SHP77 treated with DMSO at 0.1 percent for 48 hours (cell line): ENCODE results near the gene TMEM183A.
A peak's percentile ranks its signal among the peaks of the same experiment; 100 is the strongest.
"Not testable (repeated sequence)": the region's sequence is repeated elsewhere in the genome, so short reads cannot be mapped to it uniquely, and the experiment has no call there.

Source experiments
- DNase-seq: peaks from one replicate; lab custom pipeline; 2025; lab: John Stamatoyannopoulos, UW

Gene TMEM183A

DNA sequence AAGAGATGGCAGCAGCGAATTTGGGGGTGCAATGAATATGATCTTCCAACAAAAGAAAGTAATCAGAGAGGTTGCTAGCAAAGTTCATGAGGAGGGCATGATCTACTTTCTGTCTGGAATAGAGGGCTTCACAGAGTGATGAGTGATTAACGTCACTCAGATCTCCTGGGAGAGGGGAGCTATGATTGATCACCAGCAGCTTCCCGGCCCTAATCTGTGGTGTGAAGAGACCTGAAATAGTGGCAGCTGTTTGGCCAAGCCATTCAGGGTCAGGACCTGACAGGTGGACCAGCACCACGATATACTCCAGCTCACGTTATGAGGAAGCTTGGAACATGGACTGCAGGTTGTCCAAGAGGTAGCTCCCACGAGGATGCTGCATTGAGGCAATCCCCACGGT lies 19.9 kb upstream of the TMEM183A start:
- no peak for DNase-seq

DNA sequence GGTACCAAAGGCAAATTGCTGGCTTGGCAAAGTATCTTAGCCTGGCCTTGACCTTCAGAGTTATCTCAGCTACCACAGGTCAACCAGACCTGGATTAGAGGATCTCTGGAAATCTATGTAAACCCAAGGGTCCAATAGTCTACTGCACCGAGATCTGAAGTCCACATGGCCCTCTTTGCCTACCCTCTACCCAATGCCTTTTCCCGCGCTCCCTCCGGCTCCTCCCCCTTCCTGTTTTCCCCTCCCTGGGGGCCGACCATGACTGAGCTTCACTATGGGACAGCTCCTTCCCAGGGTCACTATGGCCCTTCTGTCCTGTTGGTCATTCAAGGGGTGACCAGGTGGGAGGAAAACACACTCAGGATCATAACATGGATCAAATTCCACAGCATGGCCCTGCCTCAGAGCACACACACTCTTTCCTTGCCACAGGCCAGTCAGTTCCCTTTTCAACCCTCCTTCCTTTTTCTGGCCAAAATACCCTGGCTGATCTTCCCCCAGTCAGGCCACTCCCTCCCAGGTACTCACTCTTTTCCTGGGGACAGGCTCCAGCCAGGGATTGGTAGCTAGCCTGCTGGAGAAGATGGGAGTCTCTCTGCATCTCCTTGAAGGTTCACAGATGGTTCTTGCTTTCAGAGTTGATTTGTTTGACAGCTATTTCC lies 19.1 kb upstream of the TMEM183A start:
- DNase-seq = no peak

DNA sequence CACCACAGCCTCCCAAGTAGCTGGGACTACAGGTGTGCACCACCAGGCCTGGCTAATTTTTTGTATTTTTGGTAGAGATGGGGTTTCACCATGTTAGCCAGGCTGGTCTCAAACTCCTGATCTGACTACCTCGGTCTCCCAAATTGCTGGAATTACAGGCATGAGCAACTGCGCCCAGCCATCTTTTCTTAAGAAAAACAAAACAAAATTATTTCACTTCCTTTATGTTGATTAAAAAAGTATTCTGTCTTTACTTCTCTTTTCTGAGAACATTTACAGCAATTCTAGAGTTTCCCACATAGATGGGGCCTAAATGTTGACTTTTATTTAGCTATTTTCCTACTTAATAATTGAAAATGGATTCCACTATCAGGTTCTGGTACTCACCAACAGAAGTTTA lies 17.3 kb upstream of the TMEM183A start:
- no peak for DNase-seq

DNA sequence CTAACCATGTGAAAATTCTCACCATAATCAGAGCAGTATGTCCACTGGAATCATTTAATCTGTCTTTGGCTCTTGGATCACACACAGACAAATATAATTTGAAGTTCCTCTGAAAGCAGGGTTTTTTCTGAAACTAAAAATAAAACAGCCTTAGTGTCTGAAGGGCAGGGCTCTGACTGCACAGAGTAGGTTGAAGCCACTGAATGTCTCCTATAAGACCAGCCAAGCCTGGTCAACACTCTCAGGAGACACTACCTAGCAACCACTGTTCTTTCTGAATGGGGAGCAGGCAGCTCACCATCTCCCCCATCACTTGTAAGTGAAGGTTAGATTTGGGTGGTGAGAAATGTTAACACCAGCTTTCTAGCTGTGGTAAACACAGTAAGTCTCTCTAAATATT lies 16.1 kb upstream of the TMEM183A start:
- no peak for DNase-seq

DNA sequence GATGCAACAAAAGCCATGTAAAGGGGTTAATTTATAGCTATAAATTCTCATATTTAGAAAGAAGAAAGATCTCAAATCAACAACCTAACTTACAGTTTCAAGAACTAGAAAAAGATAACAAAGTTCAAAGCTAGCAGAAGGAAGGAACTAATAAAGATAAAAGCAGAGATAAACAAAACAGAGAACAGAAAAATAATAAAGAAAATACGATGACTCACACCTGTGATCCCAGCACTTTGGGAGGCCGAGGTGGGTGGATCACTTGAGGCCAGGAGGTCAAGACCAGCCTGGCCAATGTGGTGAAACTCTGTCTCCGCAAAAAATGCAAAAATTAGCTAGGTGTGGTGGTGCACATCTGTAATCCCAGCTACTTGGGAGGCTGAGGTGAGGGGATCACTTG lies 12.4 kb upstream of the TMEM183A start:
- no peak for DNase-seq

DNA sequence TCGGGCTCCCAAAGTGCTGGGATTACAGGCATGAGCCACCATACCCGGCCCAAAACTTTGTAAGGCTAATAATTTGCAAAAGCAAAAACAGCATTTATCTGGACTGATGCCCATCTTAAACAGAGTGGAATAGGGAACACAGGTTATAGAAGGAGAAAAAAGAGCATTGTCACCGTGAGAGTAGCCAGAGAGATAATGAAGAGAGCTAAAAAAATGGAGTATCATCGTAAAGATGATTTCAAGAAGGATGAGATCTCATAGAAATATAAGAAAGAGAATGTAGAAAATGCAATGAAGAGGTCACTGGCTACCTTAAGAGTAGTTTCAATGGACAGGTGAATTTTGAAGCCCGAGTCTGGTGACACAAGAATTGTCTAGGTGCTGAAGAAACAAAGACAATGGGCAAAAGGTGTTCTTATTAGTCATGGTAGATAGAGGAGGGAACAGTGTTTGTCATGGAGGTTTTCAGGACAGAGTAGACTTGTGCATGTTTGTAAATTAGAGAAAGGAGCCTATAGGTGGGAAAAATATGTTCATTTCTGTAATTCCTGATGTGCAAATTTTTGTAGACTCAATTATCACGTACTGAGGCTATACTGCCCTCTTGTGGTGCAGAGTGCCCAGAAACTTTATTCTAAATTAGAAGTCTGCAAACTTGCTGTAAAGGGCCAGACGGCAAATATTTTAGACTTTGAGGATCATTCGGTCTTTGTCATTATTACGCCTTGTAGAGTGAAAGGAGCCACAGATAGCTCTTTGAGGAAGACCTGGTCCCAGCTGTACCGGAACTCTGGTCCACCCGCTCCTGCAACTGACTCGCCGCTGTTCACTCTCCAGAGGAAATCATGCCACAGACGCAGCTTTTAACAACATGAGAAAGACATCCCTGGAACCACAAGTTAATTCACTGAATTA lies 8.1 kb upstream of the TMEM183A start:
- DNase-seq = peak; percentile 9

DNA sequence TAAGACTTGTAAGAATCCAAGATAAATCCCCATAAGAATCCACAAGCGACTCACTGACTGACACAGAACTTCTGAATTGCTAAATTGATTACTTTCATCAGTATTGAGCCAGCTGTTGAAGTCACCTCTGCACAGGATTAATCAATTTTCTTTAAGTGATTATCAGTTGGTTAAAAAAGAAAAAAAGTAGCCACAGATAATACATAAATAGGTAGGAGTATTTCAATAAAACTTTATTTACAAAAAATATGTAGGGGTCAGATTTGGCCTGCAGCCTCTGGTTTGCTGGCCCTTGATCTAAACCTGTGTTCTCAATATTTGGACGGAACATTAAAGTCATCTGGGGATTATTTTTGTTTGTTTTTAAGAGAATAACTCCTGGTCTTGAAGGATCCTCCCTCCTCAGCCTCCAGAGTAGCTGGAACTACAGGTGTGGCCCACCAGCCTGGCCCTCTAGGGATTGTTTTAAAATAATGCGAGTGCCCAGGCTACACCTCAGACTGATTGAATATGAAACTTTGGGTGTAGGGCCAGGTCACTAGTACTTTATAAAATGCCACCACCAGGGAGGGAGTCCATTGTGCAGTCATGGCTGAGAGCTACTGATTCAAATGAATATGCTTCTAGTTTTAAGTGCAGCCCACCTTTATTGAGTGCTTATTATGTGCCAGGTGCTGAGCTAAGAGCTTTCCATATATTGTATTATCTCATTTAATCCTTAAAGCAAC lies 6.8 kb upstream of the TMEM183A start:
- DNase-seq = no peak

DNA sequence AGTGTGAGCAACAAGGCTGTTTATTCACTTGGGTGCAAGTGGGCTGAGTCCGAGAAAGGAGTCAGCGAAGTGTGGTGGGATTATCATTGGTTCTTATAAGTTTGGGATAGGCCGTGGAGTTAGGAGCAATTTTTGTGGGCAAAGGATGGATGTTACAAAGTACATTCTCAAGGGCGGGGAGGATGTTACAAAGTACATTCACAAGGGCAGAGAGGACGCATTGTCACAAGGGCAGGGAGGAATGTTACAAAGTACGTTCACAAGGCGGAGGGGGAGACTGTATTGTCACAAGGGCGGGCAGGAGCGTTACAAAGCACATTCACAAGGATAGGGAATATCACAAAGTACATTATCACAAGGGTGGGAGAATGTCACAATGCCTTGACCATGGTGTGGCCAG lies 5.2 kb upstream of the TMEM183A start:
- no peak for DNase-seq

DNA sequence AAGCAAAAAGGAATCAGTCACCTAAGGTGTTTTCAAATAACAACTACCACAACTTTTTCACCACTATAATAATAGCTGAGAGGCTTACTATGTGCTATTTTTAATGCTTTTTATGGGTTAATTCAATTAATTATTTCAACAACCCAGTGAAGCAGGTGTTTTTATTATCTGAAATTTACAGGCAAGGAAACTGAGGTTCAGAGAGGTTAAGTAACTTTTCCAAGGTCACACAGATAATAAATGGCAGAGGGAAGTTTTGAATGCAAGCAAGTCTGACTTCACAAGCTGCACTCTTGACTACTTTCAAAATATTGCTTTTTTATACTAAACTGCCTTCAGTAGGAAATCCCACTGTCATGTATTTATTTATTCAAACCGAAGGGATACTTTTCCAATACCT lies 4.2 kb upstream of the TMEM183A start:
- no peak for DNase-seq

DNA sequence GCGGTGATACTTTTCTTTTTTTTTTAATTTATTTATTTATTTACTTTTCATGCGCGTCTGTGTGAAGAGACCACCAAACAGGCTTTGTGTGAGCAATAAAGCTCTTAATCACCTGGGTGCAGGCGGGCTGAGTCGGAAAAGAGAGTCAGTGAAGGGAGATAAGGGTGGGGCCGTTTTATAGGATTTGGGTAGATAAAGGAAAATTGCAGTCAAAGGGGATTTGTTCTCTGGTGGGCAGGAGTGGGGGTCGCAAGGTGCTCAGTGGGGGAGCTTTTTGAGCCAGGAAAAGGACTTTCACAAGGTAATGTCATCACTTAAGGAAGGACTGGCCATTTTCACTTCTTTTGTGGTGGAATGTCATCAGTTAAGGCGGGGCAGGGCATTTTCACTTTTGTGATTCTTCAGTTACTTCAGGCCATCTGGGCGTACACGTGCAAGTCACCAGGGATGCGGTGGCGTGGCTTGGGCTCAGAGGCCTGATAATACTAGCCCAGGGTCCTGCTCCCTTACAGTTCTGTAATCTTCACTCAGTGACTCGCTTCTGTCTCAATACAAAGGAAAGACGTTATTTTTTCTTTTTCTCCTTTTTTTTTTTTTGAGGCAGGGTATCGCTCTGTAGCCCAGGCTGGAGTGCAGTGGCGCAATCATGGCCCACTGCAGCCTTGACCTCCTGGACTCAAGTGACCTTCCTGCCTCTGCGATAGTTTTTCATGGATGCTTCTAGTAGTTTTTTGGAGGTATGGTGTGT lies 1.6 kb upstream of the TMEM183A start:
- not testable (repeated sequence) for DNase-seq

DNA sequence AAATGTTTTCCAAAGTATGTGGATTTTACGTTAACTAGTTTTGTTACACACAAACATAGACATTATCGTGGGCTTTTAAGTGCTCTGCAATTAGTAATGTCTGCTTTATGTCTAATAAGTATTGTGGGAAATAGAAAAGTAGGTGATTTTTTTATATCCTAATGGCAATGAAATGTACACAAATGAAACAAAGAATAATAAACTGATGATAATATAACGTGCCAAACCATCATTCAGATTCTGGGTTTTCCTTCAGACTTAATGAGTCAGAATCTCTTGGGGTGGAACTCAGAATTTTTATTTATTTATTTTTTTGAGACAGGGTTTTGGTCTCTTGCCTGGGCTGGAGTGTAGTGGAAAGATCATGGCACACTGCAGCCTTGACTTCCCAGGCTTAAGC lies 2.0 kb downstream of the TMEM183A start:
- no peak for DNase-seq

DNA sequence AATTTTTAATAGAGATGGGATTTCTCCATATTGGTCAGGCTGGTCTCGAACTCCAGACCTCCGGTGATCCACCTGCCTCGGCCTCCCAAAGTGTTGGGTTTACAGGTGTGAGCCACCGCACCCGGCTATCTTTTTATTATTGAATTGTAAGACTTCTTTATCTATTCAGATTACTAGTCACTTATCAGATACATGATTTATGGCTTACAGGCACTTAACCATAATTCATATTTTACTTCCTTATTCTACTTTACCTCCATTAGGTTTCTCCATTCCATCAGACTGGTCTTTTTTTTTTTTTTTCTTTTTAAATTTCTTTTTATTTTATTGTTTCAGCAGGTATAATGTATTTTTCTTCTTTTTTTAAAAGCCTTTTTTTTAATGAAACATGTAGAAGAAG lies 4.4 kb downstream of the TMEM183A start:
- no peak for DNase-seq

DNA sequence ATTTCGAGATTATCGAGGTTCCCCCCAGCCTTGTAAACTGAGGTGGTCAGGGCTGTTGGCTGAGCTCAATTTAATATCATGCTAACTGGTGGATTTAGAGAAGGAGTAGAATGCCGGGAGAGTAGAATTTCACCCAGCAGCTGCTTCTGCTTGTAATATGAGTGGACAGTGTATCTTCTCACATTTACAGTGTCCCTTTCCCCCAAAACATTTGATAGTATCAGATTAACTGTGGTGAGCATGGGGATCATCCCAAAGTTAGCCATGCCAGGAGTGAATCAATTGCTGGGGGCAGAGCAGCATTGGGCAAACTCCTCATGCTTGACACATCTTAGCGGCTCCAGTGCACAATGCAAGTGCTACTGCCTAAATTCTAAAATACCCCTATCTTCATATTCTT lies 9.9 kb downstream of the TMEM183A start:
- no peak for DNase-seq

DNA sequence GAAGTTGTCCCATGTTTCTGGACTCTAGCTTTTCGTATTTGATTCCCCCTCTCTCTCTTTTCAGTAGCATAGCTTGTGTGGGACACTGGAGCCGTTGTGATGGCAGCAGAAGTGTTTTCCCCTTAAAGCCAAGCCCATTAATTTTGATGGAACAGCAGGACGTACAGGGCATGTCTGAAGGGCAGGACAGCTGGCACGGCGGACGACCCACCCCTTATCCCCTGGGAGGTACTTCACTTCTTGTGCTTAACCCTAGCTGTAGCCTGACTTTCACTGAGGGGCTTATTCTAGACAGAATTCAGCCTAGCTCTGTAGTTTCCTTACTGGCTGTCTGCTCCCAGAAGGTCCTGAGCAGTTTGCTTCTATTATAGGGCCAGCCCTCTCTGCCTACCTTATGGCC lies 10.5 kb downstream of the TMEM183A start:
- DNase-seq = no peak

DNA sequence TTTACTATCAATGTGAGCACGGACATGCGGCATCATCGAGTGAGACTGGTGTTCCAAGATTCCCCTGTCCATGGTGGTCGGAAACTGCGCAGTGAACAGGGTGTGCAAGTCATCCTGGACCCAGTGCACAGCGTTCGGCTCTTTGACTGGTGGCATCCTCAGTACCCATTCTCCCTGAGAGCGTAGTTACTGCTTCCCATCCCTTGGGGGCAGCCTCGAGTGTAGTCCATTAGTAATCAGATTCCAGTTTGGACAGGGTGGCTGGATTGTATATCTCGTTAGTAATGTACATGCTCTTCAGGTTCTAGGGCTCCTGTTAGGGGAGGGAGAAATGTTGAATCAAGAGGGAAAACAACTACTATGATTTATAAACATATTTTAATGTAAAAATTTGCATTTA lies 15.7 kb downstream of the TMEM183A start:
- not testable (repeated sequence) for DNase-seq

DNA sequence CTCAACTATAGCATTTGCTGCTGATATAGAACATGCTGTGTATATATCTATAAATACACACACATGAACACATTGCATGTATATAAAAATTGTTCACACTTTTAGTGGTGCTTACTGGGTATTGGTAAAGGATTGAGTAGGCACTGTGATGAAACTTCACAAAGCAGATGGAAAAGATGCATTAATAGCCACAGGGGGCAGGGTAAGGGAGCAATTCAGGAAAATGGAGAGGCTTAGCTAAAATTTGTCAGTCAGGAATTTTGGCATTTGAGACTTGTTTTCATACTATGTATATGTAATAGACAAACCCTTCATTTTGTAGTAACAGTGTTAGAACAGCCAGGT lies 18.5 kb downstream of the TMEM183A start:
- DNase-seq = no peak

DNA sequence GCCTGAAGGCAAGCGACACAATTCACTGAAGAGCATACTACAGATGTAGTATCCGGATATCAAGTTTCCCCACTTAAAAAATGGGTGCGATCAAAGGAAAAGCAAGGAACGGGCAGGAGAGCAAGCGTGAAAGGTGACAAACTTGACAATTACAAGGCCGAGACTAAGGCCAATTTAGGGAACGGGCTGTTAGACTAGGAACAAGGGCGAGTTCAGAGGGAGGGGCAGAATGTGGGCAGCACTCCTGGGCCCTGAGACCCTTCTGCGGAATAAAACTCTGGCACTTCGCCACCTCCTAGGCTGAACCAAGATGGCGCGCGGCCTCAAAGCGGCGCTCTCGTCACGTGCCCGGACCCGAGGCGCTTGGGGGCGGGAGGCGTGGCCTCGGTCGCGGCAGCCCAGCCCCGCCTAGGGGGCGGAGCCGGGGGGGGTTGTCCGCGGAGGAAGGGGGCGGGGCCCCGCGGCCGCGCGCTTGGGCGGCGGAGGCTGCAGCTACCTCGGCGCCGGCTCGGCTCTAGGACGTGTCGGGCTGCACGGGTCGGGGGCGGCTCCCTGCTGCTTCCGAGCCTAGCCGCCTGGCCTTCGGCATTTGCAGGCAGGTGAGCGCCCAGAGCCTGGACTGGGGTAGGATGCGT lies 19.0 kb downstream of the TMEM183A start, which contains the start of gene PPFIA4:
Gene PPFIA4 (plus strand): TSS at position 461 of the 635 bp plus-strand sequence. CDS start 12,518 bp downstream, outside the sequence.
- peak; percentile 59 for DNase-seq

DNA sequence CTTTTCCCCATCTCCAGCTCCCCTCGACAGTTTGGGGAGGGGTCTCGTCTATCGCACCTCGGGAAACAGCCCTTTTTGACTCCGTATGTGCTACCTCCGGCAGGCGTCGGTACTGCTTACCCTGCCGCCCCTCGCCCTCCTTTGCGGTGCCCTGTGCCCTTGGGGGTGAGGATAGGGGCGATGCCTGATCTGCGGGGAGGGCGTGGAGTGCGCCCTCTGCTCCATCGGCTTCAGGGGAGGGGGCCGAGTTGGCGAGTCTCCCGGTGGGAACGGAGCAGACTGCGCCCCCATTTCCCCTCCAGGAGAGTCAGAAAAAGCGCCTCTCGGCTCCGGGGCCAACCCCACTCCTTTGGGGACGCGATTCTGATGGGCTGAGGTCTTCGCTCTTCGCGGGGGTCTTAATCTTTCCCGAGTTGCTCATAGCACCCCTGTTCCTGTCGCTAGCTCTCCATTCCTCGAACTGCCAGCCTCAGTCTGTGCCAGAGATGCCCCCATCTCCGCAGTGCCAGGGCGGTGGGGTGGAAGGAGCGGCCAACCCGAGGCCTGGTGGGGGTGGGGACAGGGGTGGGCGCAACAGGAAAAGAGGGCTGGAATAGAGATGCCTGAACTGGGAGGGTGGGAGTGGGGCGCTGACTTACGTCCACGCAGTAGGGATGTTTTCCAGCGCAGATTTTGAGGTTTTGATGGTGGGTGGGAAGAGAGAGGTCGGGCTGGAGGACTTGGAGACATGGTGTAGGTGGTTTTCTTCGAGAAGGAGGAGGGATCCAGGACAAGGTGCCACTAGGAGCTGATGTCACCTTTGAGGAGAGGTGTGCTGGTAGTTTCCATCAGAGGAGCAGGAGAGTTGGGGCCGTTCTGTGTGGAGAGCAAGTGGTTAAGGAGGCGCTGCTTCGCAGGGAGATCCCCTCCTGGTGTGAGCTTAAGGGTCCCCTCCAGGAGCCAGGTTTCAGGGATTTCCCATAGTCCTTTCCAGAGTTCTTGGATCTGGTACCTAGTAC lies 19.8 kb downstream of the TMEM183A start:
- DNase-seq = no peak

DNA sequence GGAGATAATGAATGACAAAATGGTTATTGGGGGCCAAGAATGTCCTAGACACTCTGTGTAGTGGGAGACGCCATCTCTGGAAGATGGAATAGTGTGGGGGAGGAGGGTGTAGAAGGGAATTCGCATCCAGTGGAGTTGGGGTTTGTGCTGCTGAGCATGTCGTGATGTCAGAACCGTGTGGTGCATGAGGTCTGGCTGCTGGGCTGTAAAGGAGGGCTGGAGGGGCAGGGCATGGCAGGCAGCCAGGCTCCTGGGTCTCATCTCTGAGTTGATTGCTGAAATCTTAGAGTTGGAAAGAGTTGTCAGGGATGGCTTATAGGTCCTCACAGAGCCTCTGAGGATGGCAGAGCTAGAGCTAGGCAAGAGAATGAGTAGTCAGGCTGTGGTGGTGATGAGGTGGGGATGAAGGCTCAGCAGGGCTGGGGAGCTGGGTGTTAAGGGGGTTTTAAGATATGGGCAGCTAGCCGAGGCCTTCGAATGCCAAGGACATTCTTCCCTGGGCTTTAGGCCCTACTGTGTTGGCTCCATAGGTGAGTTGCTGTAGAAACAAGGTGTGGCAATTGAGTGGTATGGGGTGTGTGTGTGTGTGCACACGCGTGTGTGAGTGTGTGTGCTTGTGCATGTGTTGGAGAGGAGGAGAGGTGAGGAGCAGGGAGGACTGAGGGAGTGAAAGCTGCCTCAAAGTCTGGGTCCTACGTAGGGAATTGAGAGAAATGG lies 21.1 kb downstream of the TMEM183A start:
- DNase-seq = no peak
